Measurements from ENCODE around the gene TMEM200A. TPM values are rescaled to one million over a fixed set of nuclear protein-coding genes. Genes with fewer than 3 reads are reported as not detected.

The TMEM200A gene
- total RNA-seq, 4 donors from 2014 or later = 0.79 to 4.4 (median 2.7) TPM

- no peak for TF ChIP-seq CTCF (IDR thresholded peaks at IDR 0.05)
- ATAC-seq (ENCODE audit: low FRiP score) (no peak), DNase-seq (ENCODE audit: low spot score) (no peak)
Measured at GRCh38 chr6:130367767-130368166, 1.9 kb downstream of the TMEM200A start.

GRCh38 chr6:130368576-130368975 is 2.8 kb downstream of the TMEM200A start:
- DNase-seq (ENCODE audit: low spot score) = no peak
- TF ChIP-seq CTCF (IDR thresholded peaks at IDR 0.05) = no peak

GRCh38 chr6:130369831-130370230 is 4.0 kb downstream of the TMEM200A start:
- no peak for TF ChIP-seq CTCF (IDR thresholded peaks at IDR 0.05)
- ATAC-seq (ENCODE audit: low FRiP score) (no peak), DNase-seq (ENCODE audit: low spot score) (no peak)

More at GRCh38 chr6:130368576-130368975, 2.8 kb downstream of the TMEM200A start:
- ATAC-seq (ENCODE audit: low FRiP score) = no peak

GRCh38 chr6:130371921-130372420 is 6.2 kb downstream of the TMEM200A start:
- no peak for ATAC-seq (ENCODE audit: low FRiP score)

GRCh38 chr6:130372786-130373185 is 7.0 kb downstream of the TMEM200A start:
- TF ChIP-seq CTCF (IDR thresholded peaks at IDR 0.05) = no peak
- ATAC-seq (ENCODE audit: low FRiP score) (no peak), DNase-seq (ENCODE audit: low spot score) (no peak)

More at GRCh38 chr6:130371921-130372420, 6.2 kb downstream of the TMEM200A start:
- DNase-seq (ENCODE audit: low spot score) = no peak
- no peak for TF ChIP-seq CTCF (IDR thresholded peaks at IDR 0.05)

- no peak for DNase-seq (ENCODE audit: low spot score)
- no peak for TF ChIP-seq CTCF (IDR thresholded peaks at IDR 0.05)
- ATAC-seq (ENCODE audit: low FRiP score) = no peak
Measured at GRCh38 chr6:130373992-130374391, 8.2 kb downstream of the TMEM200A start.

- DNase-seq (ENCODE audit: low spot score) = no peak
- TF ChIP-seq CTCF (IDR thresholded peaks at IDR 0.05) = no peak
- ATAC-seq (ENCODE audit: low FRiP score) = no peak
Measured at GRCh38 chr6:130376936-130377335, 11.1 kb downstream of the TMEM200A start.

Measured in omental fat pad (tissue), 4 donors.